Neuronal stem cell (in vitro differentiated cells): ENCODE results near the gene DCLRE1A.
"Not testable (repeated sequence)": the region's sequence is repeated elsewhere in the genome, so short reads cannot be mapped to it uniquely, and the experiment has no call there.

ENCODE experiments used
- DNase-seq: peaks from one replicate; pipeline ENCODE4 v3.0.0-alpha.2; 2013; ENCODE audit warnings: low spot score
- H2AFZ ChIP-seq: one replicate; pipeline ENCODE4 v1.6.1; 2013; ENCODE audit warnings: mild to moderate bottlenecking, low read length, inconsistent platforms
- H2AK5ac ChIP-seq: 2 replicates; pipeline ENCODE4 v1.6.1; 2013; ENCODE audit warnings: low read depth, mild to moderate bottlenecking, inconsistent platforms, low read length, moderate library complexity, mixed read lengths
- H2BK120ac ChIP-seq: 2 replicates; pipeline ENCODE4 v1.6.1; 2013; ENCODE audit warnings: low read depth, mild to moderate bottlenecking, inconsistent platforms, low read length, moderate library complexity, mixed read lengths
- H2BK12ac ChIP-seq: one replicate; pipeline ENCODE4 v1.6.1; 2013; ENCODE audit warnings: low read length, inconsistent platforms
- H2BK15ac ChIP-seq: 2 replicates; pipeline ENCODE4 v1.6.1; 2013; ENCODE audit warnings: mild to moderate bottlenecking, low read length, inconsistent platforms, mixed read lengths
- H2BK5ac ChIP-seq: one replicate; pipeline ENCODE4 v1.6.1; 2013; ENCODE audit warnings: inconsistent platforms, mild to moderate bottlenecking, low read length, moderate library complexity
- H3K14ac ChIP-seq: one replicate; pipeline ENCODE4 v1.6.1; 2013; ENCODE audit warnings: low read length, inconsistent platforms
- H3K18ac ChIP-seq: 2 replicates; pipeline ENCODE4 v1.6.1; 2013; ENCODE audit warnings: low read length, inconsistent platforms
- H3K23ac ChIP-seq: 2 replicates; pipeline ENCODE4 v1.6.1; 2013; ENCODE audit warnings: low read depth, mild to moderate bottlenecking, mixed read lengths, low read length, inconsistent platforms; ENCODE audit not compliant: poor library complexity
- H3K27ac ChIP-seq: replicated peaks from 3 replicates; pipeline ENCODE4 v1.5.1; 2013; ENCODE audit warnings: low read length, inconsistent platforms
- H3K27me3 ChIP-seq, 3 experiments: 2 replicates each; pipeline ENCODE4 v1.6.1; 2013; ENCODE audit warnings: low read length in 3 of 3, mild to moderate bottlenecking in 2 of 3, inconsistent platforms in 1 of 3, low read depth in 1 of 3, mixed read lengths in 1 of 3, moderate library complexity in 1 of 3; ENCODE audit not compliant: control insufficient read depth in 3 of 3, insufficient read depth in 3 of 3
- H3K36me3 ChIP-seq, 2 donors: replicated peaks in 1 of 2; 2 replicates each; pipeline ENCODE4 v1.6.1; 2013; ENCODE audit warnings: low read length in 2 of 2; ENCODE audit not compliant: control insufficient read depth in 2 of 2, insufficient read depth in 2 of 2
- H3K4ac ChIP-seq: 2 replicates; pipeline ENCODE4 v1.6.1; 2013; ENCODE audit warnings: inconsistent platforms, mild to moderate bottlenecking, low read length, moderate library complexity
- H3K4me1 ChIP-seq, 2 donors: 1 replicate in 1 of 2; 2 replicates in 1 of 2; pipeline ENCODE4 v1.6.1; 2013; ENCODE audit warnings: low read length in 2 of 2, low read depth in 1 of 2; ENCODE audit not compliant: control insufficient read depth in 2 of 2, insufficient read depth in 1 of 2
- H3K4me2 ChIP-seq: one replicate; pipeline ENCODE4 v1.6.1; 2013; ENCODE audit warnings: mild to moderate bottlenecking, low read length, inconsistent platforms; ENCODE audit not compliant: insufficient read depth, poor library complexity, severe bottlenecking
- H3K4me3 ChIP-seq, 2 donors: 2 replicates each; pipeline ENCODE4 v1.5.1; 2013; ENCODE audit warnings: low read length in 2 of 2, mild to moderate bottlenecking in 2 of 2, inconsistent platforms in 1 of 2, moderate library complexity in 1 of 2
- H3K79me1 ChIP-seq: one replicate; pipeline ENCODE4 v1.6.1; 2013; ENCODE audit warnings: low read depth, mild to moderate bottlenecking, inconsistent platforms, low read length, moderate library complexity
- H3K9ac ChIP-seq: one replicate; pipeline ENCODE4 v1.6.1; 2013; ENCODE audit warnings: mild to moderate bottlenecking, low read depth, low read length, inconsistent platforms; ENCODE audit not compliant: poor library complexity
- H3K9me3 ChIP-seq, 2 donors: replicated peaks in 1 of 2; 2 replicates each; pipeline versions ENCODE3 to v1.6.1; 2013; ENCODE audit warnings: low read length in 2 of 2, mild to moderate bottlenecking in 2 of 2, inconsistent platforms in 1 of 2, low read depth in 1 of 2, mixed read lengths in 1 of 2, moderate library complexity in 1 of 2; ENCODE audit not compliant: control insufficient read depth in 2 of 2, insufficient read depth in 1 of 2
- H4K8ac ChIP-seq: one replicate; pipeline ENCODE4 v1.6.1; 2013; ENCODE audit warnings: low read depth, mild to moderate bottlenecking, inconsistent platforms, low read length, moderate library complexity
- H4K91ac ChIP-seq: one replicate; pipeline ENCODE4 v1.6.1; 2013; ENCODE audit warnings: low read length, low read depth, mild to moderate bottlenecking, inconsistent platforms; ENCODE audit not compliant: poor library complexity
- WGBS, 2 donors: extraction: QIAGEN DNeasy Blood & Tissue Kit; methylation state at CpG; one replicate each; pipeline ENCODE4 v1.1.7; 2013; ENCODE audit warnings: missing lambda C conversion rate in 2 of 2, mixed read lengths in 1 of 2; ENCODE audit not compliant: insufficient read length in 2 of 2, insufficient replicate concordance in 1 of 2; ENCODE audit errors: extremely low coverage in 2 of 2; 5-methylcytosine and 5-hydroxymethylcytosine counted together

DCLRE1A gene

GRCh38 chr10:113846036-113846435 is 7.8 kb downstream of the DCLRE1A start:
- Histone ChIP-seq H3K9ac (no peak overlapping the region), H2BK12ac (no peak overlapping the region), H3K14ac (no peak overlapping the region), H2BK5ac (no peak overlapping the region), H4K8ac (no peak overlapping the region), H3K27me3 (no peaks in the 10 kb centered on the region), H3K4ac (no peak overlapping the region), H4K91ac (no peak overlapping the region), H3K18ac (no peak overlapping the region), H3K79me1 (no peaks in the 10 kb centered on the region), H2AFZ (no peak overlapping the region), H3K4me2 (no peak overlapping the region), H2BK15ac (no peak overlapping the region), H3K4me1 (peaks cover 0 to 4% of the 10 kb centered on the region in 2 donors), H2AK5ac (no peak overlapping the region), H3K4me3 (no peak overlapping the region), H2BK120ac (no peak overlapping the region), H3K36me3 (peaks cover 5 to 90% of the 10 kb centered on the region in 2 donors), H3K23ac (no peak overlapping the region), H3K27ac (no peak overlapping the region), H3K9me3 (no peaks in the 10 kb centered on the region)
- no CpG with 5 or more reads among the region's 2 CpGs for WGBS, 2 donors
- no peak for DNase-seq

GRCh38 chr10:113843972-113844485 is 9.9 kb downstream of the DCLRE1A start:
- H3K27ac ChIP-seq, result no peak overlapping the region

GRCh38 chr10:113842171-113842570 is 11.7 kb downstream of the DCLRE1A start:
- Histone ChIP-seq H3K14ac (no peak overlapping the region), H3K36me3 (peaks cover 6 to 91% of the 10 kb centered on the region in 2 donors), H2BK5ac (no peak overlapping the region), H2AK5ac (no peak overlapping the region), H2BK12ac (no peak overlapping the region), H3K18ac (no peak overlapping the region), H3K23ac (no peak overlapping the region), H3K9ac (no peak overlapping the region), H4K8ac (no peak overlapping the region), H3K79me1 (no peaks in the 10 kb centered on the region), H3K4me2 (no peak overlapping the region), H2BK120ac (no peak overlapping the region), H3K9me3 (no peaks in the 10 kb centered on the region), H2AFZ (no peak overlapping the region), H3K27ac (no peak overlapping the region), H3K4me3 (no peak overlapping the region), H2BK15ac (no peak overlapping the region), H4K91ac (no peak overlapping the region), H3K27me3 (no peaks in the 10 kb centered on the region), H3K4ac (no peak overlapping the region), H3K4me1 (peaks cover 0 to 4% of the 10 kb centered on the region in 2 donors)
- no peak for DNase-seq
- WGBS, 2 donors, result no CpG with 5 or more reads among the region's 1 CpG

More at GRCh38 chr10:113843972-113844485, 9.9 kb downstream of the DCLRE1A start:
- no peak overlapping the region for H2BK5ac ChIP-seq
- no peaks in the 10 kb centered on the region for H3K9me3 ChIP-seq
- no CpG with 5 or more reads among the region's 6 CpGs for WGBS, 2 donors
- peaks cover 6 to 89% of the 10 kb centered on the region in 2 donors for H3K36me3 ChIP-seq
- no peak overlapping the region for H3K9ac ChIP-seq
- no peak overlapping the region for H2AK5ac ChIP-seq
- no peak overlapping the region for H2BK15ac ChIP-seq
- no peak overlapping the region for H2BK120ac ChIP-seq
- H3K79me1 ChIP-seq, result no peaks in the 10 kb centered on the region
- no peak overlapping the region for H3K4ac ChIP-seq
- no peak overlapping the region for H3K4me2 ChIP-seq
- no peak overlapping the region for H3K4me3 ChIP-seq
- DNase-seq, result no peak
- H3K27me3 ChIP-seq, result no peaks in the 10 kb centered on the region
- H3K4me1 ChIP-seq, result peaks cover 0 to 4% of the 10 kb centered on the region in 2 donors
- H2BK12ac ChIP-seq, result no peak overlapping the region
- no peak overlapping the region for H3K23ac ChIP-seq
- no peak overlapping the region for H2AFZ ChIP-seq
- no peak overlapping the region for H3K18ac ChIP-seq
- H4K91ac ChIP-seq, result no peak overlapping the region
- H4K8ac ChIP-seq, result no peak overlapping the region
- H3K14ac ChIP-seq, result no peak overlapping the region

GRCh38 chr10:113828567-113828966 is 25.3 kb downstream of the DCLRE1A start:
- not testable (repeated sequence) for H3K36me3 ChIP-seq, H3K18ac ChIP-seq, H4K8ac ChIP-seq, H2AFZ ChIP-seq, H2BK15ac ChIP-seq, H4K91ac ChIP-seq, H2AK5ac ChIP-seq, H3K9ac ChIP-seq, H3K27me3 ChIP-seq, DNase-seq, H2BK5ac ChIP-seq, H3K27ac ChIP-seq, H3K23ac ChIP-seq, H3K4me2 ChIP-seq, H3K4ac ChIP-seq, H3K9me3 ChIP-seq, H3K4me1 ChIP-seq, H2BK12ac ChIP-seq, H3K14ac ChIP-seq, H3K79me1 ChIP-seq, H3K4me3 ChIP-seq, H2BK120ac ChIP-seq
- no CpG with 5 or more reads among the region's 10 CpGs for WGBS, 2 donors
